ENCODE results near the gene AKT2. TPM values are rescaled to one million over a fixed set of nuclear protein-coding genes. Genes with fewer than 3 reads are reported as not detected.

AKT2 gene
- total RNA-seq, 1 experiment from 2014 or later: 141 TPM

DNA sequence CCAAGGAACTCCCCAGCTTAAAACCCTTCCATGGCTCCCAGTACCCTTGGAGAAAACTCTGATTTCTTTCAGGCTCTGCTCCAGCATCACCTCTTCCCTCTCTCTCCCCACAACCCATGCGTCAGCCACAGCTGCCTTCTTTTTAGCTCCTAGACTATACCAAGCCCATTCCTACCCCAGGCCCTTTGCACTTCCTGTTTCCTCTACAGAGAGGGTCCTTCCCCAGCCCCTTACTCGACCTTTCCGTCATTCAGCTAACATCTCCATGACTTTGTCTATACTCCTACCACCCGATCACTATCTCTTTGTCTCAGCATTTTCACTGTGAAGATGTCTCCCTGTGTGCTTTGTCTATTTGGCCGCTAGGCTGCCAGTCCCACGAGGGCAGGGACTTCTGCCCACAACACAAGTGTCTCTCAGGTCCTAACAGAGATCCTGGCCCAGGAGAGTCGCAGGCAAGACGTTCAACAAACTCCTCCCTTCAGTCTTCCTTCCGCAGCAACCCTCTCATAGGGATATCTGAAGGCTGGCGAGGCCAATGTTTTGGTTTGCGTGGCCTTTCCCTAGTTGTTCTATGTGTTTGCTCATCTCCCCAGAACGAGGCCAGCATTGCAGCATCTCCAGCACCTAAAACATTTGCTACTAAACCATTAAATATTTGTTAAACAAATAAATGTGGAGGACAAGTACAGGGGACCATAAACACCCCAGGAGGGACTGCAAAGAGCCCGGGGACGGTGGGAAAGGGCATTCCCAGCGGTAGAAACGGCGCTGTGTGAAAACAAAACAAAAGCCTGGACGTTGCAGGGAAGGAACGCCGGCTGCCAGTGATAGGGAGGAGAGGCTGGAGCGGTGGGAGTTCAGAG lies 59.5 kb downstream of the AKT2 start:
- peak overlapping the region; percentile 76 for H3K4me2 ChIP-seq (ENCODE audit: low read length)
- BruUV-seq (replicated peaks): no TSS peak

More for the DNA sequence above, 59.5 kb downstream of the AKT2 start:
- Histone ChIP-seq H3K36me3 (ENCODE audit: control insufficient read depth in 1 of 2, insufficient read depth in 2 of 2, low read length in 2 of 2) (no peaks in the 10 kb centered on the region), H2AFZ (ENCODE audit: low read depth, low read length, poor library complexity, severe bottlenecking) (no peak overlapping the region), H3K27me3 (ENCODE audit: insufficient read depth, low read length) (no peaks in the 10 kb centered on the region), H3K9ac (ENCODE audit: low read length) (peak overlapping the region; percentile 67), H3K27ac (ENCODE audit: low read depth, low read length) (peak overlapping the region; percentile 93), H3K4me3 (replicated peaks in 1 of 2; ENCODE audit: low read depth in 1 of 2, low read length in 2 of 2) (peak overlapping the region; percentile 58 to 64), H4K20me1 (ENCODE audit: insufficient read depth) (no peaks in the 10 kb centered on the region), H3K79me2 (ENCODE audit: insufficient read depth, low read length) (peaks cover 14% of the 10 kb centered on the region; the same call in 1 of the 2 replicates), H3K9me2 (ENCODE audit: insufficient read depth) (no peaks in the 10 kb centered on the region), H3K9me3 (ENCODE audit: control insufficient read depth in 1 of 2, insufficient read depth in 1 of 2, low read depth in 1 of 2, low read length in 2 of 2) (no peaks in the 10 kb centered on the region), H3K4me1 (ENCODE audit: control insufficient read depth in 1 of 2, insufficient read depth in 2 of 2, low read length in 2 of 2) (peaks cover 33 to 80% of the 10 kb centered on the region in 2 experiments)
- intact Hi-C loops (cut with micrococcal nuclease): no loop called here
- TF ChIP-seq POLR2AphosphoS5 (IDR thresholded peaks at IDR 0.05; ENCODE audit: low read depth, low read length) (no peak), RAD21 (IDR thresholded peaks at IDR 0.05; ENCODE audit: low read depth) (no peak), EZH2 (IDR thresholded peaks at IDR 0.05) (no peak), EZH2phosphoT487 (IDR thresholded peaks at IDR 0.05; ENCODE audit: borderline replicate concordance) (no peak), FOSL1 (IDR thresholded peaks at IDR 0.05; ENCODE audit: low read depth) (no peak), CEBPB (IDR thresholded peaks at IDR 0.05; ENCODE audit: low read depth) (no peak), CBX3 (IDR thresholded peaks at IDR 0.05; ENCODE audit: low read depth) (no peak), ZNF274 (IDR thresholded peaks at IDR 0.05; ENCODE audit: low read depth, low read length) (no peak), YY1 (IDR thresholded peaks at IDR 0.05; ENCODE audit: extremely low read depth, insufficient replicate concordance, low read depth, low read length) (no peak), ELF1 (IDR thresholded peaks at IDR 0.05; ENCODE audit: borderline replicate concordance, low read depth) (no peak), POLR2A (IDR thresholded peaks at IDR 0.05; ENCODE audit: borderline replicate concordance, extremely low read depth, insufficient read depth, insufficient read length) (no peak), JUND (IDR thresholded peaks at IDR 0.05) (no peak), ZFX (IDR thresholded peaks at IDR 0.05) (no peak)
- TF ChIP-seq, protein P1, sequence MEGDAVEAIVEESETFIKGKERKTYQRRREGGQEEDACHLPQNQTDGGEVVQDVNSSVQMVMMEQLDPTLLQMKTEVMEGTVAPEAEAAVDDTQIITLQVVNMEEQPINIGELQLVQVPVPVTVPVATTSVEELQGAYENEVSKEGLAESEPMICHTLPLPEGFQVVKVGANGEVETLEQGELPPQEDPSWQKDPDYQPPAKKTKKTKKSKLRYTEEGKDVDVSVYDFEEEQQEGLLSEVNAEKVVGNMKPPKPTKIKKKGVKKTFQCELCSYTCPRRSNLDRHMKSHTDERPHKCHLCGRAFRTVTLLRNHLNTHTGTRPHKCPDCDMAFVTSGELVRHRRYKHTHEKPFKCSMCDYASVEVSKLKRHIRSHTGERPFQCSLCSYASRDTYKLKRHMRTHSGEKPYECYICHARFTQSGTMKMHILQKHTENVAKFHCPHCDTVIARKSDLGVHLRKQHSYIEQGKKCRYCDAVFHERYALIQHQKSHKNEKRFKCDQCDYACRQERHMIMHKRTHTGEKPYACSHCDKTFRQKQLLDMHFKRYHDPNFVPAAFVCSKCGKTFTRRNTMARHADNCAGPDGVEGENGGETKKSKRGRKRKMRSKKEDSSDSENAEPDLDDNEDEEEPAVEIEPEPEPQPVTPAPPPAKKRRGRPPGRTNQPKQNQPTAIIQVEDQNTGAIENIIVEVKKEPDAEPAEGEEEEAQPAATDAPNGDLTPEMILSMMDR (IDR thresholded peaks at IDR 0.05 in 2 of 3, conservative IDR thresholded peaks at IDR 0.05 in 1 of 3; ENCODE audit: borderline replicate concordance in 1 of 3, insufficient read depth in 1 of 3, low read depth in 2 of 3, low read length in 2 of 3): no peak
- TF ChIP-seq, protein P2, sequence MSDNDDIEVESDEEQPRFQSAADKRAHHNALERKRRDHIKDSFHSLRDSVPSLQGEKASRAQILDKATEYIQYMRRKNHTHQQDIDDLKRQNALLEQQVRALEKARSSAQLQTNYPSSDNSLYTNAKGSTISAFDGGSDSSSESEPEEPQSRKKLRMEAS (IDR thresholded peaks at IDR 0.05): no peak
- TF ChIP-seq, protein P3, sequence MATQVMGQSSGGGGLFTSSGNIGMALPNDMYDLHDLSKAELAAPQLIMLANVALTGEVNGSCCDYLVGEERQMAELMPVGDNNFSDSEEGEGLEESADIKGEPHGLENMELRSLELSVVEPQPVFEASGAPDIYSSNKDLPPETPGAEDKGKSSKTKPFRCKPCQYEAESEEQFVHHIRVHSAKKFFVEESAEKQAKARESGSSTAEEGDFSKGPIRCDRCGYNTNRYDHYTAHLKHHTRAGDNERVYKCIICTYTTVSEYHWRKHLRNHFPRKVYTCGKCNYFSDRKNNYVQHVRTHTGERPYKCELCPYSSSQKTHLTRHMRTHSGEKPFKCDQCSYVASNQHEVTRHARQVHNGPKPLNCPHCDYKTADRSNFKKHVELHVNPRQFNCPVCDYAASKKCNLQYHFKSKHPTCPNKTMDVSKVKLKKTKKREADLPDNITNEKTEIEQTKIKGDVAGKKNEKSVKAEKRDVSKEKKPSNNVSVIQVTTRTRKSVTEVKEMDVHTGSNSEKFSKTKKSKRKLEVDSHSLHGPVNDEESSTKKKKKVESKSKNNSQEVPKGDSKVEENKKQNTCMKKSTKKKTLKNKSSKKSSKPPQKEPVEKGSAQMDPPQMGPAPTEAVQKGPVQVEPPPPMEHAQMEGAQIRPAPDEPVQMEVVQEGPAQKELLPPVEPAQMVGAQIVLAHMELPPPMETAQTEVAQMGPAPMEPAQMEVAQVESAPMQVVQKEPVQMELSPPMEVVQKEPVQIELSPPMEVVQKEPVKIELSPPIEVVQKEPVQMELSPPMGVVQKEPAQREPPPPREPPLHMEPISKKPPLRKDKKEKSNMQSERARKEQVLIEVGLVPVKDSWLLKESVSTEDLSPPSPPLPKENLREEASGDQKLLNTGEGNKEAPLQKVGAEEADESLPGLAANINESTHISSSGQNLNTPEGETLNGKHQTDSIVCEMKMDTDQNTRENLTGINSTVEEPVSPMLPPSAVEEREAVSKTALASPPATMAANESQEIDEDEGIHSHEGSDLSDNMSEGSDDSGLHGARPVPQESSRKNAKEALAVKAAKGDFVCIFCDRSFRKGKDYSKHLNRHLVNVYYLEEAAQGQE (IDR thresholded peaks at IDR 0.05; ENCODE audit: low read depth): no peak
- POLR2A ChIA-PET: no interaction called here
- CTCF ChIA-PET: interaction anchor here (0.9 to 3.0 kb wide), 4 partner anchors 35 to 86 kb away, joined by 3 to 17 read pairs (median 6); no protein-coding TSS in a partner anchor
- ATAC-seq (no peak), DNase-seq (ENCODE audit: low read depth, low spot score) (no peak)
- RAD21 ChIA-PET (ENCODE audit: low non-redundant PET in 1 of 2, low total read pairs in 2 of 2, uncharacterized antibody in 2 of 2, unreplicated experiment in 2 of 2): no interaction called here
